GM18520 (cell line): ENCODE measurements around the gene MARCHF2.

Experiments
- ATAC-seq: cut with Tn5 transposase; IDR thresholded peaks from one replicate; pipeline ENCODE4 v1.9.1; 2021; ENCODE audit not compliant: unreplicated experiment

Gene MARCHF2

DNA sequence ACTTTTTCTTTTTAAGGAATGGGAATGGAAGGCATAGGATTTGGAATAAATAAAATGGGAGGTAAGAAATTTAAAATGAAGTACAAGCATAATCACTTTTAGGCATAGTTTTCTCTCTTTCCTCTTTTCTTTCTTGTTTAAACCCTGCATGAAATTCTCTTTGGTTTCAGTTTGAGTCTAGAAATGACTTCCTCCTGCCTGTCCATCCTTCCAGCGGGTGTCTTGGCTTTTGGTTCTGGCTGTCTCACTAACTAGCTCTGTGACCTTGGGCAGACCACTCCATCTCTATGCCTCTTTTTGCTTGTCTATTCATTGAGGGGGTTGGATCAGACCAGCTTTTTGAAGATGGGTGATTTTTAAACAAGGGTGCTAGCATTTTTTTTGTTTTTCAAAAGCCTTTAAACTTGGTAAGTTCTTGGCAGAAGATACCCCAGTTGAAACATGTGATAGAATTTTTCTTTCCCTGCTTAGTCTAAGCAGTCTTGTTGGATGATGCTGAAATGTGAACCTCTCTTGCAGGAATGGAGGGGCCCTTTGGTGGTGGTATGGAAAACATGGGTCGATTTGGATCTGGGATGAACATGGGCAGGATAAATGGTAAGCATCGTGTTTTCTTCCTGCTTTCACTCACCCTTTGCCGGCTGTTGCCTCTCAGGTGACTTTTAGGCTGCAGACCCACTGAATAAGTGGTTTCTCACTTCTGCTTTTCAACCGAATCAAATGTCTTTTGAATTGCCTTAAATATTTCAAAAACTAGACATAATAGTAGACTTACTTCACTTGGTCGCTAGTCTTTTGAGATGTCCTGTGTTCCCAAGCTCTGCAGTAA is 60.8 kb downstream of the MARCHF2 start:
- no peak for ATAC-seq

DNA sequence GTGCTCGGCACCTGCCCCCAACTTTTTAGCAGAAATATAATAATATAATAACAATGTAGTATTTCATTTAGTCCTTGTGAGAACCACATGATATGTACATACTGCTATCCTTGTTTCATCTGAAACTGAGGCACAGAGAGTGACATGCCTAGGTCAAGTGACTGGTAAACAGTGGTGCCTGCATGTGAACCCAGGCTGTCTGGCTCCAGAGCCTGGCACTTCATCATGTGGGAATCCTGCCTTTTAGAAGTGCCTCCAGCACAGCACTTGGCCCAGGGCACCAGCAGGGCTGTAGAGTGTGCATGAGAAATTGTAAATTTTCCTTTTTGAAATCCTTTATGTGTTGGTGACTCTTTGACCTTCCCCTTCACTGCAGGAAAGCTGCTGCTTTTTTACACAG is 61.9 kb downstream of the MARCHF2 start:
- no peak for ATAC-seq

- no peak for ATAC-seq
These were observed 63.4 kb downstream of the MARCHF2 start for GRCh38 chr19:8476524-8476923.

DNA sequence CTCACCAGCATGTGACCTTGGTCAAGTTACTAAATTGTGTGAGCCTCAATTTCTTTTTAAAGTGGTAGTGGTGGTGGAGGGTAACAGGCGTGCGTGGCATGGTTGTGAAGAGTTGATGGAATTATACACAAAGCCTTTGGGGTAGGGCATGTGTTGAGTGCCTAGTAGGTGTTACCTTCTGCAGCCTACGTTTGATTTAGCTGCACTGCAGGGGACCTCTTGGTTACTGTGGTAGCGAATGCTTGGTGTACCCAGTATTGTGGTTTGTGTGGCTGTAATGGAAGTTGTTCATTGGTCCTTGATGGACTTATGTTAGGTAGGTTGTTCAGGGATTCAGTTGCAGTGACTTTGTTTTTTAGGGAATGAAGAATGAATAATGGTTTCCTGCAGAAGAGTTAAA is 64.8 kb downstream of the MARCHF2 start:
- ATAC-seq = no peak

DNA sequence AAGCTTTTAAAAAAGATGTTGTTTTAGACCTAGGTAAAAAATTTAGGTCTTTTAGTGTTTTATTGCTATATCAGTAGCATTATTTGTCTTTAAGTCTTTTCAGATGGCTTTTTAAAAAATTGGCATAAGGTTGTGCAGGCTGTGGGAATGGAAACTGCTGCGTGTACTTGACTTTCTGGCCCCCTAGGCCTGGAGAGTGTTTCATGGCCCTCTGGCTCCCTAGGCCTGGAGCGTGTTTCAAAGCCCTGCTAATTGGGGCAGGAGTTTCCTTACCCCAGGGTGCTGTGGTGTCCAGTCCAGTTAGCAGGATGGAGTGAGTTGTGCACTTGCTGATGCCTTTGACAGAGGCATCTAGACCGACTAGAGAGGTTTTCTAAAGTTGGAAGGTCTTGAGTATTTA is 65.5 kb downstream of the MARCHF2 start:
- no peak for ATAC-seq

DNA sequence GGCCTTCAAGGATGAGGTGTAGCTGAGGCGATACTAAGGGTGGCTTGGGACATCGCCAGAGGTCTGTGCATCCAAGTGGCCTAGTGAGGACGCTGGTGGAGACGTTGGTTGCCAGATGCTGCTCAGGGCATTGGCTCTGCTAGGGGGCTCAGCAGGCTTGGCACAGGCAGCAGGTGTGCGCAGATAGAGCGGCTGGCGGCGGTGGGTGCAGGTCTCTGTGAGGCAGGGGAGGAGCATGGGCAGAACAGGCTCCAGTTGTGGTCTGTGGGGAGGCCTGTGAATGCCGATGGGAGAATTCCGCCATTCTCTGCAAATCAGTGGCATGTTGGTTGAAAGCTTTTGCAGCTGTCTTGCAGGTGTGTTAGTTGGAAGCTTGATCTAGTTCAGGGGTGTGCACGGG is 68.1 kb downstream of the MARCHF2 start:
- ATAC-seq = no peak

DNA sequence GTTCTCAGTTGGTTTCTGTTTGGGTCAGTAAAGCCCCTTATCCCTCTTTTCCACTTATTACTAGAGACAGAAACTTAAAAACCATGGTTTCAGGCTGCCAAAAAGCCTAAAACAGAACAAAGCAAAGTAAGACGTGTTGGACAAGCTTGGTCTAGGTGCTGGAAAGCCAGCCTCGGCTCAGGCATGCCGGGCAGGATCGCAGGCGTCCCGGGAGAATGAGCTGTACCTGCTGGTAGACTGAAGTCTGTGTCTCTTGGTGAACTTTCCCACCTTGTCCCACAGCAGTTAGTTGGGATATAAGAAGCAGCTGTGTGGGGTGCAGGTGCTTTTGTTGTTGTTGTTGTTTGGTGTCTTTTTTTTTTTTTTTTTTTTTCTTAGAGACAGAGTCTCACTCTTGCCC is 68.5 kb downstream of the MARCHF2 start:
- no peak for ATAC-seq

- no peak for ATAC-seq
These were observed 69.6 kb downstream of the MARCHF2 start for GRCh38 chr19:8482696-8483095.

DNA sequence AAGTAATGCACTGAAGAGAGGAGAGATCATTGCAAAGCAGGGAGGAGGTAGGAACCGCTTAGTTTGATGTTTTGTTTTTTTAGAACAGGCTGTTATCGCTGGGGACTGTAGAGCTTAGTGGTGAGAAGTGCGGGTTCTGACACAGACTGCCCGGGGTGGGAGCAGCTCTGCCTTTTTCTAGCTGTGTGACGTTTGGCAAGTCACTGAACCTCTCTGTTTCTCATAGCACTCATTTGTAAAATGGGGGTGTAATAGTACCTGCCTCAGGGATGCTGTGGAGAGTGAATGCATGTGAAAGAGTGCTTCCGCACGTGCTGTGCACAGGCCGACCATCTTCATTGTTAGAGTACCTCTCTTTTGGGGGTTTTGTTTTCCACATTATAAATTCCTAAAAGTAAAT is 70.1 kb downstream of the MARCHF2 start:
- no peak for ATAC-seq

DNA sequence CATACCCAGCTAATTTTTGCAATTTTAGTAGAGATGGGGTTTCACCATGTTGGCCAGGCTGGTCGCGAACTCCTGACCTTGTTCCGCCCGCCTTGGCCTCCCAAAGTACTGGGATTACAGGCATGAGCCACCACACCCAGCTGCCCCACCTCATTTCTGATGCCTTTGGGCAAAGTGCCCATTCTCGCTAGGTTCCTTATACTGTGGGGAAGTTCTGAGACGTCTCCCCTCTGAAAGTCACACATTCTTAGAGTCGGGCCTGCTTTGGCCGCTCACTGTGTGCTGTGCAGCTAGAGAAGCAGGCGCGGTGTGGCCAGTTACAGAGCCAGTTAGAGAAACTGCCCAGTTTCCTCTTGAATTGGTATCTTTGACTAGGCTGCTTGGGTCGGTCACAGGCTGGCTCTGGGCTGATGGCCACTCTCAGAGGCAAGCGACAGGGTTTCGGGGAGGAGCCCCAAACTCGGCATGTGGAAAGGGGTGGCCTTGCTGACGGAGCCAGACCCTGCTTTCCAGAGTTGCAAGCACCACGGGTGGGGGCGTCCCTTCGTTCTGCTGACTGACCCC is 71.3 kb downstream of the MARCHF2 start:
- no peak for ATAC-seq

DNA sequence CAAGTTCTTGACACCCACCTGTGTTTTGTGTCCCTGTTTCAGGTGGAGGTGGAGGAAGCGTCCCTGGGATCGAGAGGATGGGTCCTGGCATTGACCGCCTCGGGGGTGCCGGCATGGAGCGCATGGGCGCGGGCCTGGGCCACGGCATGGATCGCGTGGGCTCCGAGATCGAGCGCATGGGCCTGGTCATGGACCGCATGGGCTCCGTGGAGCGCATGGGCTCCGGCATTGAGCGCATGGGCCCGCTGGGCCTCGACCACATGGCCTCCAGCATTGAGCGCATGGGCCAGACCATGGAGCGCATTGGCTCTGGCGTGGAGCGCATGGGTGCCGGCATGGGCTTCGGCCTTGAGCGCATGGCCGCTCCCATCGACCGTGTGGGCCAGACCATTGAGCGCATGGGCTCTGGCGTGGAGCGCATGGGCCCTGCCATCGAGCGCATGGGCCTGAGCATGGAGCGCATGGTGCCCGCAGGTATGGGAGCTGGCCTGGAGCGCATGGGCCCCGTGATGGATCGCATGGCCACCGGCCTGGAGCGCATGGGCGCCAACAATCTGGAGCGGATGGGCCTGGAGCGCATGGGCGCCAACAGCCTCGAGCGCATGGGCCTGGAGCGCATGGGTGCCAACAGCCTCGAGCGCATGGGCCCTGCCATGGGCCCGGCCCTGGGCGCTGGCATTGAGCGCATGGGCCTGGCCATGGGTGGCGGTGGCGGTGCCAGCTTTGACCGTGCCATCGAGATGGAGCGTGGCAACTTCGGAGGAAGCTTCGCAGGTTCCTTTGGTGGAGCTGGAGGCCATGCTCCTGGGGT is 72.7 kb downstream of the MARCHF2 start:
- ATAC-seq = no peak

GRCh38 chr19:8486661-8487136 is 73.6 kb downstream of the MARCHF2 start:
- no peak for ATAC-seq

GRCh38 chr19:8487137-8487851 is 74.2 kb downstream of the MARCHF2 start:
- ATAC-seq = peak; percentile 59

GRCh38 chr19:8488365-8488764 is 75.3 kb downstream of the MARCHF2 start:
- ATAC-seq = no peak
